ENCODE results near the gene VPS37C.
"Not testable (repeated sequence)": the region's sequence is repeated elsewhere in the genome, so short reads cannot be mapped to it uniquely, and the experiment has no call there.

- not testable (repeated sequence) for TF ChIP-seq CTCF (IDR thresholded peaks at IDR 0.05 in 2 of 3, conservative IDR thresholded peaks at IDR 0.05 in 1 of 3; ENCODE audit: insufficient read depth in 2 of 3, low read depth in 1 of 3, low read length in 3 of 3); ATF7 (IDR thresholded peaks at IDR 0.05)
Observed at GRCh38 chr11:61203873-61204272, 42.6 kb upstream of the VPS37C start.
